ENCODE results near the gene JAK1.
A peak's percentile ranks its signal among the peaks of the same experiment; 100 is the strongest.

The JAK1 gene

GRCh38 chr1:64887689-64888217 lies 78.6 kb downstream of the JAK1 start:
- DNase-seq: no peak

- no peak for DNase-seq
Observed at GRCh38 chr1:64886877-64887276, 79.5 kb downstream of the JAK1 start.

GRCh38 chr1:64885648-64886047 lies 80.7 kb downstream of the JAK1 start:
- no peak for DNase-seq

- DNase-seq: no peak
Observed at GRCh38 chr1:64884261-64885040, 81.9 kb downstream of the JAK1 start.

- DNase-seq: peak; percentile 18
Observed at GRCh38 chr1:64882574-64883255, 83.6 kb downstream of the JAK1 start.

- no peak for DNase-seq
Observed at GRCh38 chr1:64881281-64881680, 85.1 kb downstream of the JAK1 start.

GRCh38 chr1:64880449-64880848 lies 85.9 kb downstream of the JAK1 start:
- no peak for DNase-seq

GRCh38 chr1:64878931-64879611 lies 87.3 kb downstream of the JAK1 start:
- DNase-seq: no peak

- DNase-seq: no peak
Observed at GRCh38 chr1:64878090-64878489, 88.3 kb downstream of the JAK1 start.

GRCh38 chr1:64877598-64877997 lies 88.8 kb downstream of the JAK1 start:
- no peak for DNase-seq

GRCh38 chr1:64877151-64877550 lies 89.2 kb downstream of the JAK1 start:
- peak; percentile 73 for DNase-seq

GRCh38 chr1:64875606-64876005 lies 90.7 kb downstream of the JAK1 start:
- no peak for DNase-seq

GRCh38 chr1:64875101-64875500 lies 91.2 kb downstream of the JAK1 start:
- no peak for DNase-seq

GRCh38 chr1:64874666-64875065 lies 91.7 kb downstream of the JAK1 start:
- DNase-seq: no peak

- no peak for DNase-seq
Observed at GRCh38 chr1:64873576-64873975, 92.8 kb downstream of the JAK1 start.

GRCh38 chr1:64872067-64872466 lies 94.3 kb downstream of the JAK1 start:
- DNase-seq: no peak

GRCh38 chr1:64871256-64871655 lies 95.1 kb downstream of the JAK1 start:
- DNase-seq: no peak

- no peak for DNase-seq
Observed at GRCh38 chr1:64867266-64867665, 99.1 kb downstream of the JAK1 start.

GRCh38 chr1:64866689-64867088 lies 99.7 kb downstream of the JAK1 start:
- DNase-seq: no peak

- DNase-seq: no peak
Observed at GRCh38 chr1:64865105-64865757, 101.1 kb downstream of the JAK1 start.

- DNase-seq: peak; percentile 80
Observed at GRCh38 chr1:64864018-64864940, 102.1 kb downstream of the JAK1 start.

- DNase-seq: no peak
Observed at GRCh38 chr1:64861611-64862010, 104.7 kb downstream of the JAK1 start.
